Panc1 (cell line): Measurements from ENCODE around the gene FBLN7. TPM values are rescaled to one million over a fixed set of nuclear protein-coding genes. Genes with fewer than 3 reads are reported as not detected.

Experiments used
- ATAC-seq: fragments of 200-7000 bp; cut with Tn5 transposase; 2 replicates; pipeline ENCODE4 v1.9.1; 2020; ENCODE audit warnings: mild to moderate bottlenecking, moderate library complexity
- BruUV-seq: library from RNA; stranded (reverse); fragments of 400-500 nt; replicated peaks from 2 replicates; lab custom pipeline; 2021; lab: Mats Ljungman, UMichigan
- CTCF ChIA-PET: fragments of 300-600 bp; sonication (Branson Sonifier 250); formaldehyde crosslinking; loops from one replicate; lab custom pipeline; 2022; ENCODE audit warnings: antibody characterized with exemption; lab: Charles Lee
- POLR2A ChIA-PET: fragments of 300-600 bp; sonication (Branson Sonifier 250); formaldehyde crosslinking; loops from one replicate; lab custom pipeline; 2022; ENCODE audit warnings: antibody characterized with exemption; lab: Charles Lee
- DNase-seq: peaks from one replicate; pipeline ENCODE4 v3.0.0-alpha.2; 2010; ENCODE audit warnings: low read depth, low spot score
- H3K27ac ChIP-seq: 2 replicates; pipeline ENCODE4 v1.5.1; 2011; ENCODE audit warnings: mild to moderate bottlenecking, low read length, inconsistent platforms
- H3K27me3 ChIP-seq: fragments of 200-500 bp; sonication (Bioruptor generic); 2 replicates; pipeline ENCODE4 v1.6.0; 2014; ENCODE audit warnings: low read length, inconsistent platforms; ENCODE audit not compliant: control insufficient read depth, insufficient read depth
- H3K36me3 ChIP-seq: fragments of 200-500 bp; sonication (Bioruptor generic); 2 replicates; pipeline ENCODE4 v1.5.1; 2014; ENCODE audit warnings: inconsistent platforms, mild to moderate bottlenecking, low read length, moderate library complexity; ENCODE audit not compliant: control insufficient read depth, insufficient read depth
- H3K4me1 ChIP-seq: 2 replicates; pipeline ENCODE4 v1.5.1; 2011; ENCODE audit warnings: inconsistent platforms, mild to moderate bottlenecking, low read length, moderate library complexity; ENCODE audit not compliant: control insufficient read depth, insufficient read depth
- H3K4me3 ChIP-seq, 2 experiments: 2 replicates each; pipeline ENCODE4 v1.5.1; 2011 to 2012; ENCODE audit warnings: low read depth in 2 of 2, low read length in 2 of 2, mild to moderate bottlenecking in 2 of 2, inconsistent platforms in 1 of 2, moderate library complexity in 1 of 2
- H3K9me3 ChIP-seq: fragments of 200-500 bp; sonication (Bioruptor generic); 2 replicates; pipeline ENCODE4 v1.5.1; 2014; ENCODE audit warnings: low read depth, mild to moderate bottlenecking, inconsistent platforms, low read length, moderate library complexity; ENCODE audit not compliant: control insufficient read depth, insufficient read depth
- CTCF ChIP-seq: fragments of 450-650 bp; IDR thresholded peaks from 2 replicates; pipeline ENCODE4 v1.5.1; 2017; ENCODE audit warnings: mild to moderate bottlenecking
- POLR2AphosphoS5 ChIP-seq: IDR thresholded peaks from 2 replicates; pipeline ENCODE4 v1.6.1; 2012; ENCODE audit warnings: mild to moderate bottlenecking, low read depth, low read length, moderate library complexity
- REST ChIP-seq, 2 experiments: IDR thresholded peaks; 2 replicates each; pipeline ENCODE4 v1.6.1; 2011 to 2012; ENCODE audit warnings: low read depth in 2 of 2, control low read depth in 1 of 2, low read length in 1 of 2, mild to moderate bottlenecking in 1 of 2, moderate library complexity in 1 of 2; ENCODE audit not compliant: insufficient read depth in 1 of 2
- SIN3A ChIP-seq: IDR thresholded peaks from 2 replicates; pipeline ENCODE4 v1.6.1; 2012; ENCODE audit warnings: low read depth, mild to moderate bottlenecking, low read length, moderate library complexity, borderline replicate concordance; ENCODE audit not compliant: insufficient read depth
- TCF7L2 ChIP-seq: IDR thresholded peaks from 2 replicates; pipeline ENCODE4 v1.6.1; 2011; ENCODE audit warnings: mild to moderate bottlenecking, low read depth, low read length, inconsistent platforms
- in situ Hi-C: cut with HindIII; loops from 2 replicates; pipeline ENCODE4 v1.10.0; 2016; ENCODE audit warnings: low sequenced_read_pairs, low pct_unique_long_range_greater_than_20kb
- intact Hi-C: fragments of 100-400 bp; cut with micrococcal nuclease; formaldehyde crosslinking; loops from one replicate; pipeline ENCODE4 v1.10.0; 2022; ENCODE audit not compliant: unreplicated experiment
- total RNA-seq: library from RNA; stranded (reverse); gene quantifications from one replicate; pipeline ENCODE4 v1.2.1, GENCODE V29; 2021; ENCODE audit not compliant: unreplicated experiment

The FBLN7 gene
- total RNA-seq, 1 experiment from 2014 or later: 0.95 TPM

GRCh38 chr2:112143150-112143549, 5.0 kb downstream of the FBLN7 start:
- Histone ChIP-seq H3K9me3 (no peaks in the 10 kb centered on the region), H3K27ac (no peak overlapping the region), H3K36me3 (no peaks in the 10 kb centered on the region), H3K4me1 (no peaks in the 10 kb centered on the region), H3K27me3 (no peaks in the 10 kb centered on the region), H3K4me3 (no peak overlapping the region)
- no peak for DNase-seq
- ChIA-PET CTCF (no interaction called here), POLR2A (no interaction called here)
- intact Hi-C loops: no loop called here
- ATAC-seq: no peak
- in situ Hi-C loops: no loop called here
- TF ChIP-seq REST (IDR thresholded peaks at IDR 0.05; ENCODE audit: insufficient read depth in 1 of 2, low read depth in 2 of 2, low read length in 1 of 2) (no peak), SIN3A (no peak), POLR2AphosphoS5 (no peak), CTCF (no peak), TCF7L2 (no peak)
- no TSS peak for BruUV-seq

GRCh38 chr2:112144966-112145365, 6.8 kb downstream of the FBLN7 start:
- H3K27me3 ChIP-seq: no peaks in the 10 kb centered on the region
- ATAC-seq: no peak
- DNase-seq: no peak
- ChIA-PET CTCF (no interaction called here), POLR2A (interaction anchor here (0.7 kb wide), 1 partner anchor 57 kb away, joined by 3 read pairs; no protein-coding TSS in a partner anchor)
- intact Hi-C loops: no loop called here
- no peaks in the 10 kb centered on the region for H3K9me3 ChIP-seq
- H3K4me1 ChIP-seq: no peaks in the 10 kb centered on the region
- TF ChIP-seq REST (IDR thresholded peaks at IDR 0.05; ENCODE audit: insufficient read depth in 1 of 2, low read depth in 2 of 2, low read length in 1 of 2) (no peak), TCF7L2 (no peak), POLR2AphosphoS5 (no peak), SIN3A (no peak), CTCF (no peak)
- in situ Hi-C loops: no loop called here
- no peaks in the 10 kb centered on the region for H3K36me3 ChIP-seq
- BruUV-seq: no TSS peak
- H3K4me3 ChIP-seq: no peak overlapping the region
- H3K27ac ChIP-seq: no peak overlapping the region
